Activated CD8-positive, alpha-beta T cell treated with anti-CD3 and anti-CD28 coated beads for 36 hours (primary cell): Measurements from ENCODE around the gene OTOGL. TPM values are rescaled to one million over a fixed set of nuclear protein-coding genes. Genes with fewer than 3 reads are reported as not detected.

Experiments used
- ATAC-seq: fragments of 200-7000 bp; cut with Tn5 transposase; one replicate; pipeline ENCODE4 v1.10.0; 2021; ENCODE audit warnings: mild to moderate bottlenecking, moderate library complexity
- CTCF ChIA-PET: fragments of 350-600 bp; sonication (Branson Sonifier 250); formaldehyde crosslinking; loops from one replicate; lab custom pipeline; 2021; ENCODE audit warnings: antibody characterized with exemption; lab: Charles Lee
- POLR2A ChIA-PET: fragments of 350-600 bp; sonication (Branson Sonifier 250); formaldehyde crosslinking; loops from one replicate; lab custom pipeline; 2021; ENCODE audit warnings: antibody characterized with exemption; lab: Charles Lee
- DNase-seq: peaks from one replicate; pipeline ENCODE4 v3.0.0-alpha.2; 2020
- H3K27ac Mint-ChIP-seq: one replicate; pipeline ENCODE4 v1.8.0; 2021; ENCODE audit warnings: mild to moderate bottlenecking, mixed read lengths
- H3K27me3 Mint-ChIP-seq: one replicate; pipeline ENCODE4 v1.8.0; 2021; ENCODE audit warnings: mixed read lengths
- H3K36me3 Mint-ChIP-seq: one replicate; pipeline ENCODE4 v1.8.0; 2021; ENCODE audit warnings: low read depth, mixed read lengths
- H3K4me1 Mint-ChIP-seq: one replicate; pipeline ENCODE4 v1.8.0; 2021; ENCODE audit warnings: low read depth, mixed read lengths
- H3K4me3 Mint-ChIP-seq: one replicate; pipeline ENCODE4 v1.8.0; 2021; ENCODE audit warnings: mild to moderate bottlenecking, moderate library complexity, mixed read lengths
- H3K9me3 Mint-ChIP-seq: one replicate; pipeline ENCODE4 v1.8.0; 2021; ENCODE audit warnings: mixed read lengths
- intact Hi-C: fragments of 100-400 bp; cut with micrococcal nuclease; formaldehyde crosslinking; loops from one replicate; pipeline ENCODE4 v1.10.0; 2022
- total RNA-seq, 2 experiments: library from RNA; stranded (reverse); gene quantifications; one replicate each; pipeline ENCODE4 v1.2.3, GENCODE V29; 2021
- TF ChIP-seq, protein P1 (sequence below): fragments of 200-600 bp; IDR thresholded peaks from one replicate; pipeline ENCODE4 v1.8.0; 2022; ENCODE audit warnings: antibody characterized with exemption, mild to moderate bottlenecking

OTOGL gene
- total RNA-seq, 2 experiments from 2014 or later = not detected

DNA sequence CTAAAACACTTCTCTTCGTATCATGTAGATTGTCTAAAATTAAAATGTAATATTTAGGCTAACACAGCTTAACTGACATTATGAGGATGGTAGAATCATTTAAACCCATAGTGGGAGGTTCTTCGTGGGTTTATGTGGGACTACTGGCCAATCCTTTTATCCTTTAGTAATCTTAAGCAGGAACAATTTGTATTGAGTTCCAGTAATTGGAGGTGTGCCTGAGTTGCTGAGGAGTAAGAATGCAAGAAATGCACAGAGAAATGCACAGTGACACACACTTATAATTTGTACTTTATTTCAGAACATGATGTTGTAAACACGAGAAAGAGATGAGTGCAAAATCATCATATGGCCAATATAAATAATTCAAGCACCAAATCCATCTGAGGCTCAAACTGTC is 22.3 kb downstream of the OTOGL start:
- ChIA-PET POLR2A (no interaction called here), CTCF (no interaction called here)
- Mint-ChIP-seq H3K36me3 (no peaks in the 10 kb centered on the region), H3K4me3 (no peak overlapping the region), H3K9me3 (no peaks in the 10 kb centered on the region), H3K27me3 (no peaks in the 10 kb centered on the region), H3K4me1 (no peaks in the 10 kb centered on the region), H3K27ac (no peak overlapping the region)
- ATAC-seq (no peak), DNase-seq (no peak)
- intact Hi-C loops = no loop called here
- TF ChIP-seq, protein P1, sequence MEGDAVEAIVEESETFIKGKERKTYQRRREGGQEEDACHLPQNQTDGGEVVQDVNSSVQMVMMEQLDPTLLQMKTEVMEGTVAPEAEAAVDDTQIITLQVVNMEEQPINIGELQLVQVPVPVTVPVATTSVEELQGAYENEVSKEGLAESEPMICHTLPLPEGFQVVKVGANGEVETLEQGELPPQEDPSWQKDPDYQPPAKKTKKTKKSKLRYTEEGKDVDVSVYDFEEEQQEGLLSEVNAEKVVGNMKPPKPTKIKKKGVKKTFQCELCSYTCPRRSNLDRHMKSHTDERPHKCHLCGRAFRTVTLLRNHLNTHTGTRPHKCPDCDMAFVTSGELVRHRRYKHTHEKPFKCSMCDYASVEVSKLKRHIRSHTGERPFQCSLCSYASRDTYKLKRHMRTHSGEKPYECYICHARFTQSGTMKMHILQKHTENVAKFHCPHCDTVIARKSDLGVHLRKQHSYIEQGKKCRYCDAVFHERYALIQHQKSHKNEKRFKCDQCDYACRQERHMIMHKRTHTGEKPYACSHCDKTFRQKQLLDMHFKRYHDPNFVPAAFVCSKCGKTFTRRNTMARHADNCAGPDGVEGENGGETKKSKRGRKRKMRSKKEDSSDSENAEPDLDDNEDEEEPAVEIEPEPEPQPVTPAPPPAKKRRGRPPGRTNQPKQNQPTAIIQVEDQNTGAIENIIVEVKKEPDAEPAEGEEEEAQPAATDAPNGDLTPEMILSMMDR = no peak

DNA sequence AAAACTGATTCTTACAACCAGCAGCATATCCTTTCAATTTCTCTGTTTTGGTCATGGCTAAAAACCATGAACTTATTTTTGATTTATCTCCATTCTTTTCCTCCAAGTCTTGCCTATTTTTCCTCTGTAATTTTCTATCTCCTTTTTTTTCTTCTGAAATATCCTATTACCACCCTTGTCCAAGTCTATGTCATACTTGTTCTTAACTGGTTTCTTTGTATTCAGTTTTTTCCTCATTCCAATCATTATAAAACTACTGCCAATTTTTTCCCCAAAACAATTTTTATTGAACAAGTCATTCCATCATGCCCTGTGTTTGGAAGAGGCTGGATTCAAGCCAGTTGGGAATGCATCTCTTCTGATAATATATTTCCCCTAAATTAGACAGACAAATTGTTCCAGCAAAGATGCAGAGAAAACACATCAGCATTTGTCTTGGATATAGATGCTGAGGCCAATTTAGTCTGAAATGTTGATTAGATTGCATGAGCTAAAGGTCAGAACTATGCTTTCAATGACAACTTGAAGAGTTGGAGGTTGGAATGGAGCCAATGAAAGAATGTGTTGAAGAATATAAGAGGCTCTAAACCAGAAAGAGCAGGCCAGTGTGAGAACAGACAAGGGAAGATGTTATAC is 30.7 kb downstream of the OTOGL start:
- ChIA-PET POLR2A (no interaction called here), CTCF (no interaction called here)
- no peaks in the 10 kb centered on the region for H3K36me3 Mint-ChIP-seq
- TF ChIP-seq, protein P1 = no peak
- peaks cover 3% of the 10 kb centered on the region for H3K27me3 Mint-ChIP-seq
- H3K4me1 Mint-ChIP-seq = no peaks in the 10 kb centered on the region
- intact Hi-C loops = no loop called here
- DNase-seq (no peak), ATAC-seq (no peak)
- H3K27ac Mint-ChIP-seq = no peak overlapping the region
- H3K9me3 Mint-ChIP-seq = no peaks in the 10 kb centered on the region
- no peak overlapping the region for H3K4me3 Mint-ChIP-seq

DNA sequence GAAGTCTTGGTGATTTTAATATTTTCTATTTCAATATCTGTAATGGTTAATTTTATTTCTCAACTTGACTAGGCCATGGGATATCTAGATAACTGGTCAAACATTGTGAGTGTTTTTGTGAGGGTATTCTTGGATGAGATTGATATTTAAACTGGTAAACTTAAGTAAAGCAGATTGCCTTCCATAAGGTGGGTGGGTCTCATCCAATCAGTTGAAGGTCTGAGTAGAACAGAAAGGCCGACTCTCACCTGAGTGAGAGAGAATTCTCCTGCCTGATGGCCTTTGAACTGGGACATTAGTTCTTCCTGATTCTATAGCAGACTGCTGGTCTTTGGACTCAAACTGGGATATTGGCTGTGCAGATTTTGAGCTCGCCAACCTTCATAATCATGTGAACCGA is 36.3 kb downstream of the OTOGL start:
- CTCF ChIA-PET = no interaction called here
- peaks cover 6% of the 10 kb centered on the region for H3K27me3 Mint-ChIP-seq
- H3K27ac Mint-ChIP-seq = no peak overlapping the region
- DNase-seq = no peak
- ATAC-seq = no peak
- H3K4me3 Mint-ChIP-seq = no peak overlapping the region
- no peaks in the 10 kb centered on the region for H3K4me1 Mint-ChIP-seq
- intact Hi-C loops = no loop called here
- POLR2A ChIA-PET = no interaction called here
- no peaks in the 10 kb centered on the region for H3K9me3 Mint-ChIP-seq
- no peaks in the 10 kb centered on the region for H3K36me3 Mint-ChIP-seq
- TF ChIP-seq, protein P1 = no peak

DNA sequence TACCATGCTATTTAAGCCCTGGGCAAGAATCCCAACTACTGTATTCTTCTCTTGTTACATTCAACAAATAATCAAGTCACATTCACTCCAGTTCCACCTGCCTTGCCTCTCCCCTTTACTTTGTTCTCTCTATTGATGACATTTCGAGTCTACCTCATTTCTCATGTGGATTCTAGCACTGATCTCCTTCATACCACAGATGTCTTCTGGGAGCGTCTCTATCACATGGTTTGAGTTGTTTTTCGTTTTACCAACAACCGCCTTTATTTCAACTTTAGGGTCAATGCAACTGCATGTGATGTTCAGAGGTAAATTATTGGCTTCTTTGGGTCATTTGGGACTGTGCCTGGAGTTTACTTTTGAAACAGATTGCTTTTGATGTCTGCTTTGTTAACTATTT is 40.7 kb downstream of the OTOGL start:
- intact Hi-C loops = no loop called here
- Mint-ChIP-seq H3K4me1 (no peaks in the 10 kb centered on the region), H3K27me3 (peaks cover 8% of the 10 kb centered on the region), H3K36me3 (no peaks in the 10 kb centered on the region), H3K4me3 (no peak overlapping the region), H3K27ac (no peak overlapping the region), H3K9me3 (no peaks in the 10 kb centered on the region)
- ATAC-seq (no peak), DNase-seq (no peak)
- TF ChIP-seq, protein P1 = no peak
- POLR2A ChIA-PET = no interaction called here
- CTCF ChIA-PET = no interaction called here

DNA sequence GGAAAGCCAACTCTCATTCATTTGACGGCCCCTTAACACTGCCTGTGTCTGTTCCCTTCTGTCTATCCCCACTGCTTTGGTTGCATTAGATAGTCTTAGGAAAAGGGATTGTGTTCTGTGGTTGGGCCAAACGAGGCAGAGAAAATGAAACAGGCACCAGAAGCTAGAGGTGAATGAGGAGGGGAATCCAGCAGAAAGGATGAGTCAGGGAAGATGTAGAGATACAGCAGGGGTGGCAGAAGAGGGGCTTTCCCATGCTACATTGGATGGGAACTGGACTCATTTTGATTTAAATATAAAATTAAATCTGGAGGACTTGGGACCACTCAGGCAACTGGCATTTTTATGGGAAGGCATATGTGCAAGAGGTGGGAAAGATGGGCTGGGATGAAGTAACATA is 43.3 kb downstream of the OTOGL start:
- no peaks in the 10 kb centered on the region for H3K4me1 Mint-ChIP-seq

More for the DNA sequence above, 43.3 kb downstream of the OTOGL start:
- Mint-ChIP-seq H3K27ac (no peak overlapping the region), H3K36me3 (no peaks in the 10 kb centered on the region), H3K27me3 (peaks cover 5% of the 10 kb centered on the region), H3K4me3 (no peak overlapping the region), H3K9me3 (no peaks in the 10 kb centered on the region)
- peak; percentile 13 for DNase-seq
- ChIA-PET POLR2A (no interaction called here), CTCF (no interaction called here)
- TF ChIP-seq, protein P1 = no peak
- ATAC-seq = peak; percentile 73
- intact Hi-C loops = no loop called here
